GM12873 (cell line): ENCODE results near the gene LRRC7.

Experiments used
- CTCF ChIP-seq: IDR thresholded peaks from 2 replicates; pipeline ENCODE4 v1.5.1; 2012; ENCODE audit warnings: low read depth, mild to moderate bottlenecking, moderate library complexity, low read length, control low read depth; ENCODE audit not compliant: insufficient read depth; ENCODE audit errors: missing control alignments

The LRRC7 gene

GRCh38 chr1:69787151-69787550 is 219.4 kb downstream of the LRRC7 start:
- TF ChIP-seq CTCF: peak; percentile 27

GRCh38 chr1:69791311-69791710 is 223.6 kb downstream of the LRRC7 start:
- TF ChIP-seq CTCF: no peak

- TF ChIP-seq CTCF: no peak
Measured at GRCh38 chr1:69794831-69795230, 227.1 kb downstream of the LRRC7 start.

GRCh38 chr1:69814926-69815325 is 247.2 kb downstream of the LRRC7 start:
- no peak for TF ChIP-seq CTCF

- no peak for TF ChIP-seq CTCF
Measured at GRCh38 chr1:69824932-69825331, 257.2 kb downstream of the LRRC7 start.

- no peak for TF ChIP-seq CTCF
Measured at GRCh38 chr1:69827732-69828131, 260.0 kb downstream of the LRRC7 start.

- TF ChIP-seq CTCF: no peak
Measured at GRCh38 chr1:69833536-69833935, 265.8 kb downstream of the LRRC7 start.
